HFFc6 (cell line): ENCODE measurements around the gene EHBP1. TPM values are rescaled to one million over a fixed set of nuclear protein-coding genes. Genes with fewer than 3 reads are reported as not detected.

Source experiments
- DNase-seq: peaks from one replicate; pipeline ENCODE4 v3.0.0-alpha.2; 2018
- H3K27ac Mint-ChIP-seq: 2 replicates; pipeline ENCODE4 v1.8.0; 2020; ENCODE audit warnings: mild to moderate bottlenecking, mixed read lengths
- H3K27me3 Mint-ChIP-seq: 2 replicates; pipeline ENCODE4 v1.8.0; 2021; ENCODE audit warnings: mild to moderate bottlenecking, moderate library complexity, mixed read lengths; ENCODE audit not compliant: insufficient read depth
- H3K36me3 Mint-ChIP-seq: 2 replicates; pipeline ENCODE4 v1.8.0; 2021; ENCODE audit warnings: low read depth, mixed read lengths
- H3K4me1 Mint-ChIP-seq: 2 replicates; pipeline ENCODE4 v1.8.0; 2020; ENCODE audit warnings: low read depth, mixed read lengths
- H3K4me3 Mint-ChIP-seq: 2 replicates; pipeline ENCODE4 v1.8.0; 2020; ENCODE audit warnings: mild to moderate bottlenecking, moderate library complexity, mixed read lengths
- H3K9me3 Mint-ChIP-seq: 2 replicates; pipeline ENCODE4 v1.8.0; 2020; ENCODE audit warnings: mild to moderate bottlenecking, mixed read lengths
- CTCF ChIP-seq: fragments of 200-600 bp; sonication (generic); IDR thresholded peaks from 2 replicates; pipeline ENCODE4 v1.5.0; 2021; ENCODE audit warnings: antibody characterized with exemption, mild to moderate bottlenecking
- total RNA-seq, 6 experiments: library from RNA; stranded (reverse); fragmentation: NEBNext Ultra II Directional; extraction: Animal tissue kit (Norgen Biotek cat#: 25700); gene quantifications; 2 replicates in 1 of 6; 3 replicates in 5 of 6; pipeline ENCODE4 v1.2.3, GENCODE V29; 2021

EHBP1 gene
- total RNA-seq, 6 experiments from 2014 or later: 72.7 to 87.3 (median 80.6) TPM

- no peak for DNase-seq
- Mint-ChIP-seq H3K4me1 (peaks cover 23% of the 10 kb centered on the region), H3K27ac (no peak overlapping the region), H3K4me3 (no peak overlapping the region; the same call in none of the 2 replicates), H3K27me3 (peaks cover 54% of the 10 kb centered on the region), H3K9me3 (peaks cover 22% of the 10 kb centered on the region), H3K36me3 (peaks cover 24% of the 10 kb centered on the region)
- no peak for TF ChIP-seq CTCF
Measured at GRCh38 chr2:63056107-63057050, 350.9 kb downstream of the EHBP1 start.

DNA sequence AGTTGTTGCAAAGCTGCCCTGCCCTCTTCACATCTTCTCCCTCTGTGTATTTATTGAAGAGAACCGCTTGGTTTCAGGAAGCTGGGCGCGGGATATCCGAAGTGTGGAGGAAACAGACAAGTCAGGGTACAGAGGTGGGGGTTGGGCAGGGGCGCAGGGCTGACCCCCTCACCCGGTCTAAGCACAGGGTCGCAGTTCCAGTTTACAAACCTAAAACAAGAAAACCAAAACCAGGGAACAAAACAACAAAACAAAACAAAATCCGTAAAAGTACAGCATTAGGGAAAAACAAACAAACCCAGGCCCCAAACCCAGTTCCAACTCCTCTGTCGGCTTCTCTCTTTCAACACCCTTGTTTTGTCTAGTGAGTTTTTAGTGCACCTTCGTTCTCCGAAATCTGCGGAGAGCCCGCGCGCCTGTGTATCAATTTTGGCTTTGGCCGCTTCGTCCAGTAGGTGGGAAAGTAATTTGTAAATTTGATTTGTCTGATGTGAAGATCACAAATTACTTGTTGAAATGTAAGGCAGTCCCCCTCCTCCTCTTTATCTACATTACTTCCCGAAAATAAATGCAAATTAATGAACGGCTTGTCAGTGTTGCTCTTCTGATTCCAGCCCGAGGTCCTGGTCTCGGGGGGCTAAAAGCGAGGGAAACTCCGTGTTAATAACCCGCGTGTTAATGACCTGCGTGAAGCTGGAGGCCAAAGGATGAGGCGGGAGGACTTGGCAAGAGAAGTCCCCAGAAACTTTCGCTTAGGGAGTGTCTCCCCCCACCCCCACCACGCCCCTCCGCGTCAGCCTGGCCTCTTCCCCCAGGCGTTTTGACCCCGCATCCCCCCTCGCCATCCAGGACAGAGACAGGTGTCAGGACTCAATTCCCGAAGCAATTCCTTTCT lies 352.0 kb downstream of the EHBP1 start:
- Mint-ChIP-seq H3K27ac (no peak overlapping the region), H3K4me1 (peaks cover 23% of the 10 kb centered on the region), H3K27me3 (peaks cover 55% of the 10 kb centered on the region), H3K4me3 (peak overlapping the region; percentile 81), H3K36me3 (peaks cover 24% of the 10 kb centered on the region), H3K9me3 (peaks cover 22% of the 10 kb centered on the region)
- DNase-seq: no peak
- no peak for TF ChIP-seq CTCF

GRCh38 chr2:63058144-63058920 lies 352.8 kb downstream of the EHBP1 start:
- H3K4me3 Mint-ChIP-seq: peak overlapping the region; percentile 81
- peaks cover 58% of the 10 kb centered on the region for H3K27me3 Mint-ChIP-seq
- H3K4me1 Mint-ChIP-seq: peaks cover 23% of the 10 kb centered on the region
- no peak for TF ChIP-seq CTCF
- H3K27ac Mint-ChIP-seq: no peak overlapping the region
- no peak for DNase-seq
- peaks cover 22% of the 10 kb centered on the region for H3K9me3 Mint-ChIP-seq
- H3K36me3 Mint-ChIP-seq: peaks cover 24% of the 10 kb centered on the region

DNA sequence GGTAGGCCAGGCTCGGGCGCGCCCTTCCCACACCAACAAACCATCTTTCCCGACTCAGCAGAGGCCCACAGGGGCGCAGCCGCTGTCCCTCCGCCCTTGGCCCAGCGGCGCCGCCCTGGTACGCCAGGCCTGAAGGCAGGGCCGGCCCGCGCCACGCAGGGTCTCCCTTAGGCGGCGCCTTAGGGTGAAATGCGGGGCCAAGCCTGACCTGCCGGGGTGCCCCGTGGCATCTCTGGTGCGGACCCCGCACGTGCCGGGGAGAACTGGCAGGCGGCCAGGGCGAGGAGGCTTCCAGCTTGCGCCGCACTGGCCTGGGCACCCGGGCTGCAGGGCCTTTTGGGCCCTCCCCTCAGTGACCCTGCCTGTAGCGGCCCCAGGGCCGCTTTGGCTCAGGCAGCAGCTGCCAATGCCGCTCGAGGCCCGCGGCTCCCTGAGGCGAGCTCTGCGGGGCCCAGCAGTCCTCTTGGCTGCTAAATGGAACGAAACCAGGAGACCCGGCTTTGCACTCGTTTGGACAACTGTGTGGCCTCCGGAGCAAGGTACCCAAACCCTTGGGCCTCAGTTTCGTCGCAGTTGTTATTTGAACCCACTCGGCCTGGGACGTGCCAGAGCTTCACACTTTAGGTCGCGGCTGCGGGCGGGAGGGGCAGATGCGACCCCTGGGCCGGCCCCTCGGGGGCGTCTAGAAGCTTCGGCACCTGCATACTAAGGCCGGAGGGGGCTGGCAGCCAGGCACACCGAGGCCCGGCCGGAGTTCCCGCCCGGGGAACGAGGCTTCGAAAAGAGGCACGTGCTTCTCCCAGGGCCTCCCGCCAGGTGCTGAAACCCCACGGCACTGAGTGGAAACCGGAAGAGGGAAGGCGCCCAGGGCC lies 353.6 kb downstream of the EHBP1 start:
- DNase-seq: no peak
- Mint-ChIP-seq H3K27ac (no peak overlapping the region), H3K9me3 (peaks cover 21% of the 10 kb centered on the region), H3K36me3 (peaks cover 24% of the 10 kb centered on the region), H3K27me3 (peaks cover 55% of the 10 kb centered on the region), H3K4me3 (peak overlapping the region; percentile 81; the same call in 1 of the 2 replicates), H3K4me1 (peaks cover 23% of the 10 kb centered on the region)
- no peak for TF ChIP-seq CTCF
